GM13976 (cell line): ENCODE measurements around the gene RNF138.

Source experiments
- DNase-seq: peaks from one replicate; pipeline ENCODE4 v3.0.0; 2012; ENCODE audit warnings: low spot score
- in situ Hi-C: fragments of 300-500 bp; cut with MboI; formaldehyde crosslinking; loops from one replicate; pipeline ENCODE4 v1.12.0; 2022; ENCODE audit warnings: low sequenced_read_pairs, mixed read lengths, inconsistent platforms; ENCODE audit not compliant: unreplicated experiment
- TF ChIP-seq, protein P1 (sequence below): IDR thresholded peaks from 2 replicates; pipeline ENCODE4 v1.5.1; 2012; ENCODE audit warnings: borderline replicate concordance, mild to moderate bottlenecking; ENCODE audit not compliant: insufficient read depth; ENCODE audit errors: extremely low read depth, missing control alignments, control extremely low read depth

RNF138 gene

DNA sequence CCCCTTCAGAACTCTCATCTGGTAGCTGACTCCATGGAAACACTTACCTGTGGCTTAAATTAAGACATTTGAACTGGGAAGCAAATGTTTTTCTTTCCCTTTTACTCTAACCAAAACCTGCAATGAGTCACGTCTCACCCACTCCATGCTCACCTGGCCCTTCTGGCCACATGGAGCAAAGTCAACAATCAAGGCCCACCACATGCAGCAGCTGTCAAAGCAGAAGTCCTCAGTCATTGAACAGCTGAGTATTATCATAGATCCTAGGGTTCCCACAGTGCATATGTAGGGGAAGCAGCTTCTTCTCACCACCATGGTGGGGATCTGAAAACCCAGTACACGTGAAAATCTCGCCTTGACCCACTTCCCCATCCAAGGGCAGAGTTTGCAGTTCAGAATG lies 85.9 kb downstream of the RNF138 start:
- no peak for DNase-seq
- in situ Hi-C loops: no loop called here
- TF ChIP-seq, protein P1, sequence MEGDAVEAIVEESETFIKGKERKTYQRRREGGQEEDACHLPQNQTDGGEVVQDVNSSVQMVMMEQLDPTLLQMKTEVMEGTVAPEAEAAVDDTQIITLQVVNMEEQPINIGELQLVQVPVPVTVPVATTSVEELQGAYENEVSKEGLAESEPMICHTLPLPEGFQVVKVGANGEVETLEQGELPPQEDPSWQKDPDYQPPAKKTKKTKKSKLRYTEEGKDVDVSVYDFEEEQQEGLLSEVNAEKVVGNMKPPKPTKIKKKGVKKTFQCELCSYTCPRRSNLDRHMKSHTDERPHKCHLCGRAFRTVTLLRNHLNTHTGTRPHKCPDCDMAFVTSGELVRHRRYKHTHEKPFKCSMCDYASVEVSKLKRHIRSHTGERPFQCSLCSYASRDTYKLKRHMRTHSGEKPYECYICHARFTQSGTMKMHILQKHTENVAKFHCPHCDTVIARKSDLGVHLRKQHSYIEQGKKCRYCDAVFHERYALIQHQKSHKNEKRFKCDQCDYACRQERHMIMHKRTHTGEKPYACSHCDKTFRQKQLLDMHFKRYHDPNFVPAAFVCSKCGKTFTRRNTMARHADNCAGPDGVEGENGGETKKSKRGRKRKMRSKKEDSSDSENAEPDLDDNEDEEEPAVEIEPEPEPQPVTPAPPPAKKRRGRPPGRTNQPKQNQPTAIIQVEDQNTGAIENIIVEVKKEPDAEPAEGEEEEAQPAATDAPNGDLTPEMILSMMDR: no peak
